IMR-90 (cell line): Measurements from ENCODE around the gene ENDOD1. TPM values are rescaled to one million over a fixed set of nuclear protein-coding genes. Genes with fewer than 3 reads are reported as not detected.

Source experiments
- ATAC-seq: fragments of 200-7000 bp; cut with Tn5 transposase; 2 replicates; pipeline ENCODE4 v1.9.1; 2020; ENCODE audit warnings: low read depth, mild to moderate bottlenecking, moderate library complexity
- BruUV-seq: library from RNA; stranded (reverse); fragments of 400-500 nt; replicated peaks from 2 replicates; lab custom pipeline; 2021; lab: Mats Ljungman, UMichigan
- CTCF ChIA-PET: fragments of 300-600 bp; formaldehyde crosslinking; extraction: SDS; loops from one replicate; lab custom pipeline; 2021; ENCODE audit warnings: antibody characterized with exemption; lab: Yijun Ruan, JAX
- POLR2A ChIA-PET: fragments of 300-600 bp; sonication (Branson Sonifier 250); formaldehyde crosslinking; loops from one replicate; lab custom pipeline; 2022; ENCODE audit warnings: antibody characterized with exemption; ENCODE audit not compliant: unreplicated experiment; lab: Charles Lee
- DNase-seq: peaks from one replicate; pipeline ENCODE4 v3.0.0; 2013
- H2AFZ ChIP-seq: replicated peaks from 2 replicates; pipeline ENCODE3; 2013; ENCODE audit warnings: low read length, mild to moderate bottlenecking; ENCODE audit not compliant: poor library complexity
- H2AK5ac ChIP-seq: 2 replicates; pipeline ENCODE4 v1.6.1; 2013; ENCODE audit warnings: low read depth, low read length, inconsistent platforms
- H2AK9ac ChIP-seq: replicated peaks from 2 replicates; pipeline ENCODE3; 2013; ENCODE audit warnings: mild to moderate bottlenecking, low read depth, low read length, moderate library complexity; ENCODE audit not compliant: poor library complexity
- H2BK120ac ChIP-seq: 2 replicates; pipeline ENCODE4 v1.6.1; 2013; ENCODE audit warnings: low read depth, low read length, inconsistent platforms
- H2BK15ac ChIP-seq: 3 replicates; pipeline ENCODE4 v1.6.1; 2013; ENCODE audit warnings: low read depth, low read length, inconsistent platforms
- H2BK20ac ChIP-seq: 2 replicates; pipeline ENCODE4 v1.6.1; 2013; ENCODE audit warnings: low read depth, mild to moderate bottlenecking, inconsistent platforms, low read length, moderate library complexity
- H2BK5ac ChIP-seq: 2 replicates; pipeline ENCODE4 v1.6.1; 2013; ENCODE audit warnings: mild to moderate bottlenecking, low read depth, low read length, inconsistent platforms; ENCODE audit not compliant: poor library complexity, severe bottlenecking
- H3K14ac ChIP-seq: replicated peaks from 2 replicates; pipeline ENCODE4 v1.6.1; 2013; ENCODE audit warnings: low read depth, low read length, inconsistent platforms
- H3K18ac ChIP-seq: 2 replicates; pipeline ENCODE4 v1.6.1; 2013; ENCODE audit warnings: low read depth, low read length, control low read depth
- H3K23ac ChIP-seq: 2 replicates; pipeline ENCODE4 v1.6.1; 2013; ENCODE audit warnings: low read depth, low read length, inconsistent platforms
- H3K27ac ChIP-seq: 2 replicates; pipeline ENCODE4 v1.5.1; 2013; ENCODE audit warnings: mild to moderate bottlenecking, control low read depth, low read length; ENCODE audit not compliant: insufficient read depth
- H3K27me3 ChIP-seq: 2 replicates; pipeline ENCODE4 v1.6.1; 2013; ENCODE audit warnings: low read length; ENCODE audit not compliant: control insufficient read depth, insufficient read depth
- H3K36me3 ChIP-seq: 2 replicates; pipeline ENCODE4 v1.6.1; 2013; ENCODE audit warnings: low read length, mixed read lengths; ENCODE audit not compliant: control insufficient read depth, insufficient read depth
- H3K4ac ChIP-seq: 2 replicates; pipeline ENCODE4 v1.6.1; 2013; ENCODE audit warnings: low read depth, low read length, inconsistent platforms
- H3K4me1 ChIP-seq: 2 replicates; pipeline ENCODE4 v1.6.1; 2013; ENCODE audit warnings: low read length, mixed read lengths; ENCODE audit not compliant: control insufficient read depth, insufficient read depth
- H3K4me2 ChIP-seq: 2 replicates; pipeline ENCODE4 v1.6.1; 2013; ENCODE audit warnings: low read depth, mild to moderate bottlenecking, control low read depth, low read length, moderate library complexity
- H3K4me3 ChIP-seq: 2 replicates; pipeline ENCODE4 v1.5.1; 2013; ENCODE audit warnings: low read depth, mild to moderate bottlenecking, control low read depth, low read length, moderate library complexity; ENCODE audit not compliant: insufficient read depth
- H3K56ac ChIP-seq: 2 replicates; pipeline ENCODE4 v1.6.1; 2013; ENCODE audit warnings: low read length, inconsistent platforms; ENCODE audit not compliant: insufficient read depth; ENCODE audit errors: extremely low read depth
- H3K79me1 ChIP-seq, 2 experiments: 2 replicates each; pipeline ENCODE4 v1.6.1; 2013; ENCODE audit warnings: low read length in 2 of 2, inconsistent platforms in 1 of 2, low read depth in 1 of 2
- H3K9ac ChIP-seq: 2 replicates; pipeline ENCODE4 v1.6.1; 2013; ENCODE audit warnings: low read depth, low read length, control low read depth
- H3K9me1 ChIP-seq: 2 replicates; pipeline ENCODE4 v1.6.1; 2013; ENCODE audit warnings: low read length, inconsistent platforms; ENCODE audit not compliant: insufficient read depth
- H3K9me3 ChIP-seq: 2 replicates; pipeline ENCODE4 v1.6.1; 2013; ENCODE audit warnings: low read length; ENCODE audit not compliant: control insufficient read depth, insufficient read depth
- H4K20me1 ChIP-seq: 2 replicates; pipeline ENCODE4 v1.6.1; 2013; ENCODE audit warnings: low read length, inconsistent platforms; ENCODE audit not compliant: insufficient read depth
- H4K5ac ChIP-seq: 2 replicates; pipeline ENCODE4 v1.6.1; 2013; ENCODE audit warnings: mild to moderate bottlenecking, low read depth, low read length, control low read depth
- H4K8ac ChIP-seq, 2 experiments: 2 replicates each; pipeline ENCODE4 v1.6.1; 2013; ENCODE audit warnings: low read depth in 2 of 2, low read length in 2 of 2, control low read depth in 1 of 2, inconsistent platforms in 1 of 2
- H4K91ac ChIP-seq: 2 replicates; pipeline ENCODE4 v1.6.1; 2013; ENCODE audit warnings: low read depth, low read length, inconsistent platforms; ENCODE audit not compliant: insufficient read depth
- BHLHE40 ChIP-seq: fragments of 150-350 bp; IDR thresholded peaks from 2 replicates; pipeline ENCODE4 v1.6.1; 2016; ENCODE audit warnings: mild to moderate bottlenecking, low read depth, low read length
- CEBPB ChIP-seq: IDR thresholded peaks from 2 replicates; pipeline ENCODE4 v1.6.1; 2012; ENCODE audit warnings: low read depth, low read length, improper control_type of control experiment
- CTCF ChIP-seq: conservative IDR thresholded peaks from 2 replicates; pipeline ENCODE4 v1.5.1; 2012; ENCODE audit warnings: mild to moderate bottlenecking, low read depth, low read length, improper control_type of control experiment
- MAFK ChIP-seq: IDR thresholded peaks from 2 replicates; pipeline ENCODE4 v1.6.1; 2012; ENCODE audit warnings: low read depth, low read length, improper control_type of control experiment
- RCOR1 ChIP-seq: IDR thresholded peaks from 2 replicates; pipeline ENCODE4 v1.6.1; 2012; ENCODE audit warnings: mild to moderate bottlenecking, low read length, improper control_type of control experiment; ENCODE audit not compliant: insufficient replicate concordance
- RFX5 ChIP-seq: IDR thresholded peaks from 2 replicates; pipeline ENCODE4 v1.8.0; 2012; ENCODE audit warnings: low read depth, mild to moderate bottlenecking, low read length, moderate library complexity
- dilution Hi-C: fragments of 300-500 bp; cut with HindIII; formaldehyde crosslinking; loops from one replicate; pipeline ENCODE4 v1.14.3; 2018; ENCODE audit warnings: low sequenced_read_pairs; ENCODE audit not compliant: unreplicated experiment
- in situ Hi-C: fragments of 300-500 bp; cut with MboI; formaldehyde crosslinking; loops from 3 replicates; pipeline ENCODE4 v1.14.3; 2019; ENCODE audit warnings: low sequenced_read_pairs, inconsistent platforms, mixed read lengths
- intact Hi-C: fragments of 100-400 bp; cut with micrococcal nuclease; formaldehyde crosslinking; loops from 2 replicates; pipeline ENCODE4 v1.10.0; 2022
- polyA plus RNA-seq, 3 experiments: library from polyadenylated mRNA; depleted of rRNA; stranded (reverse); fragments of >200 nt; gene quantifications; 2 replicates each; pipeline ENCODE4 v1.2.3, GENCODE V29; 2012; ENCODE audit warnings: low replicate concordance in 1 of 3
- total RNA-seq: library from RNA; depleted of rRNA; stranded (reverse); fragments of >200 nt; gene quantifications from 2 replicates; pipeline ENCODE4 v1.2.3, GENCODE V29; 2012

The ENDOD1 gene
- total and polyA plus RNA-seq, 2 of the 4 experiments (the other 2 are of a cell fraction): 7.0 to 17.6 TPM

- no peak overlapping the region for H3K18ac ChIP-seq
- BruUV-seq: no TSS peak
- POLR2A ChIA-PET: no interaction called here
- no peak overlapping the region for H3K9ac ChIP-seq
- H3K56ac ChIP-seq: no peak overlapping the region
- ATAC-seq (no peak), DNase-seq (no peak)
- no peaks in the 10 kb centered on the region for H3K79me1 ChIP-seq
- H3K27me3 ChIP-seq: no peaks in the 10 kb centered on the region; the same call in 1 of the 2 replicates
- no peak overlapping the region for H3K23ac ChIP-seq
- H4K5ac ChIP-seq: no peak overlapping the region
- H3K4me1 ChIP-seq: peaks cover 2% of the 10 kb centered on the region
- H2AK9ac ChIP-seq: no peak overlapping the region
- H2BK120ac ChIP-seq: no peak overlapping the region
- no peak overlapping the region for H3K14ac ChIP-seq
- H3K9me3 ChIP-seq: no peaks in the 10 kb centered on the region
- no peak overlapping the region for H2AFZ ChIP-seq
- H4K91ac ChIP-seq: no peak overlapping the region
- in situ Hi-C loops: no loop called here
- H3K27ac ChIP-seq: no peak overlapping the region
- CTCF ChIA-PET: interaction anchor here (1.2 kb wide), 1 partner anchor 10 kb away, joined by 3 read pairs; no protein-coding TSS in a partner anchor
- dilution Hi-C loops: no loop called here
- H2AK5ac ChIP-seq: no peak overlapping the region
- H3K9me1 ChIP-seq: no peaks in the 10 kb centered on the region; the same call in 1 of the 2 replicates
- no peak overlapping the region for H3K4me3 ChIP-seq
- no peak overlapping the region for H4K8ac ChIP-seq
- no peak overlapping the region for H2BK15ac ChIP-seq
- H2BK20ac ChIP-seq: no peak overlapping the region
- intact Hi-C loops: loop anchor here (10.0 kb wide), 1 partner anchor 162 kb away; the partner anchor contains the start of genes CWC15 and KDM4D
- no peaks in the 10 kb centered on the region for H3K36me3 ChIP-seq
- TF ChIP-seq MAFK (no peak), BHLHE40 (no peak), CEBPB (no peak), RFX5 (no peak), CTCF (no peak), RCOR1 (no peak)
- H3K4ac ChIP-seq: no peak overlapping the region
- H2BK5ac ChIP-seq: no peak overlapping the region
- no peak overlapping the region for H3K4me2 ChIP-seq
- H4K20me1 ChIP-seq: no peaks in the 10 kb centered on the region
Observed at GRCh38 chr11:95137299-95137698, 47.7 kb downstream of the ENDOD1 start.
